ENCODE measurements around the gene DLGAP5.

Gene DLGAP5

GRCh38 chr14:55122440-55122986 lies 68.9 kb downstream of the DLGAP5 start:
- peak; percentile 77 for DNase-seq (ENCODE audit: low read depth)
- no peak for TF ChIP-seq CTCF (IDR thresholded peaks at IDR 0.05; ENCODE audit: control insufficient read depth, extremely low read depth, insufficient read depth)

GRCh38 chr14:55121628-55122439 lies 69.6 kb downstream of the DLGAP5 start:
- TF ChIP-seq CTCF (IDR thresholded peaks at IDR 0.05; ENCODE audit: control insufficient read depth, extremely low read depth, insufficient read depth): no peak
- H3K4me3 ChIP-seq (ENCODE audit: low read depth, low read length): no peak overlapping the region
- DNase-seq (ENCODE audit: low read depth): no peak

More at GRCh38 chr14:55122440-55122986, 68.9 kb downstream of the DLGAP5 start:
- H3K4me3 ChIP-seq (ENCODE audit: low read depth, low read length): no peak overlapping the region

GRCh38 chr14:55120571-55121495 lies 70.6 kb downstream of the DLGAP5 start:
- H3K4me3 ChIP-seq (ENCODE audit: low read depth, low read length): no peak overlapping the region
- DNase-seq (ENCODE audit: low read depth): no peak
- TF ChIP-seq CTCF (IDR thresholded peaks at IDR 0.05; ENCODE audit: control insufficient read depth, extremely low read depth, insufficient read depth): no peak

GRCh38 chr14:55118761-55119160 lies 72.6 kb downstream of the DLGAP5 start:
- no peak for DNase-seq (ENCODE audit: low read depth)
- no peak for TF ChIP-seq CTCF (IDR thresholded peaks at IDR 0.05; ENCODE audit: control insufficient read depth, extremely low read depth, insufficient read depth)

GRCh38 chr14:55117803-55118441 lies 73.5 kb downstream of the DLGAP5 start:
- no peak for TF ChIP-seq CTCF (IDR thresholded peaks at IDR 0.05; ENCODE audit: control insufficient read depth, extremely low read depth, insufficient read depth)
- H3K4me3 ChIP-seq (ENCODE audit: low read depth, low read length): no peak overlapping the region
- DNase-seq (ENCODE audit: low read depth): no peak

More at GRCh38 chr14:55118761-55119160, 72.6 kb downstream of the DLGAP5 start:
- no peak overlapping the region for H3K4me3 ChIP-seq (ENCODE audit: low read depth, low read length)

GRCh38 chr14:55116246-55117030 lies 74.9 kb downstream of the DLGAP5 start:
- H3K4me3 ChIP-seq (ENCODE audit: low read depth, low read length): no peak overlapping the region
- TF ChIP-seq CTCF (IDR thresholded peaks at IDR 0.05; ENCODE audit: control insufficient read depth, extremely low read depth, insufficient read depth): no peak
- no peak for DNase-seq (ENCODE audit: low read depth)
